Measurements from ENCODE around the gene ABCC1.
"Not testable (repeated sequence)": the region's sequence is repeated elsewhere in the genome, so short reads cannot be mapped to it uniquely, and the experiment has no call there.

ABCC1 gene

GRCh38 chr16:15947983-15948509, 1.4 kb upstream of the ABCC1 start:
- DNase-seq, result no peak

- DNase-seq, result no peak
These were observed 745 bp upstream of the ABCC1 start for GRCh38 chr16:15948532-15949209.

GRCh38 chr16:15950161-15950854, 892 bp downstream of the ABCC1 start:
- peak; percentile 23 for DNase-seq

GRCh38 chr16:15950869-15951268, 1.5 kb downstream of the ABCC1 start:
- no peak for DNase-seq

GRCh38 chr16:15951852-15952251, 2.4 kb downstream of the ABCC1 start:
- DNase-seq, result no peak

GRCh38 chr16:15952265-15952711, 2.9 kb downstream of the ABCC1 start:
- no peak for DNase-seq

GRCh38 chr16:15953477-15953876, 4.1 kb downstream of the ABCC1 start:
- no peak for DNase-seq

GRCh38 chr16:15953929-15954813, 4.8 kb downstream of the ABCC1 start:
- no peak for DNase-seq

GRCh38 chr16:15954814-15955151, 5.4 kb downstream of the ABCC1 start:
- no peak for DNase-seq

GRCh38 chr16:15955425-15955824, 6.0 kb downstream of the ABCC1 start:
- DNase-seq, result no peak

GRCh38 chr16:15956106-15956505, 6.7 kb downstream of the ABCC1 start:
- DNase-seq, result not testable (repeated sequence)

- no peak for DNase-seq
These were observed 9.4 kb downstream of the ABCC1 start for GRCh38 chr16:15958703-15959348.

- no peak for DNase-seq
These were observed 10.9 kb downstream of the ABCC1 start for GRCh38 chr16:15960124-15960971.

GRCh38 chr16:15961060-15961511, 11.7 kb downstream of the ABCC1 start:
- DNase-seq, result no peak

- DNase-seq, result no peak
These were observed 12.2 kb downstream of the ABCC1 start for GRCh38 chr16:15961571-15962090.

- no peak for DNase-seq
These were observed 14.0 kb downstream of the ABCC1 start for GRCh38 chr16:15963307-15963910.

GRCh38 chr16:15966420-15966819, 17.0 kb downstream of the ABCC1 start:
- DNase-seq, result no peak

- DNase-seq, result no peak
These were observed 17.6 kb downstream of the ABCC1 start for GRCh38 chr16:15966836-15967546.

- no peak for DNase-seq
These were observed 18.4 kb downstream of the ABCC1 start for GRCh38 chr16:15967655-15968315.

GRCh38 chr16:15970202-15970601, 20.8 kb downstream of the ABCC1 start:
- DNase-seq, result no peak
